SK-N-SH (cell line): Measurements from ENCODE around the gene TTC39C.

Experiments used
- CTCF ChIP-seq: fragments of 200-600 bp; sonication (generic); IDR thresholded peaks from 2 replicates; pipeline ENCODE4 v1.6.1; 2017; ENCODE audit warnings: antibody characterized with exemption, mild to moderate bottlenecking, moderate library complexity
- EP300 ChIP-seq, 2 experiments: IDR thresholded peaks; 2 replicates each; pipeline versions ENCODE4 v1.4.0 to v1.6.1; 2012; ENCODE audit warnings: borderline replicate concordance in 1 of 2, low read depth in 1 of 2, low read length in 1 of 2
- GABPA ChIP-seq: IDR thresholded peaks from 2 replicates; pipeline ENCODE4 v1.4.0; 2012; ENCODE audit warnings: low read depth, mild to moderate bottlenecking

DNA sequence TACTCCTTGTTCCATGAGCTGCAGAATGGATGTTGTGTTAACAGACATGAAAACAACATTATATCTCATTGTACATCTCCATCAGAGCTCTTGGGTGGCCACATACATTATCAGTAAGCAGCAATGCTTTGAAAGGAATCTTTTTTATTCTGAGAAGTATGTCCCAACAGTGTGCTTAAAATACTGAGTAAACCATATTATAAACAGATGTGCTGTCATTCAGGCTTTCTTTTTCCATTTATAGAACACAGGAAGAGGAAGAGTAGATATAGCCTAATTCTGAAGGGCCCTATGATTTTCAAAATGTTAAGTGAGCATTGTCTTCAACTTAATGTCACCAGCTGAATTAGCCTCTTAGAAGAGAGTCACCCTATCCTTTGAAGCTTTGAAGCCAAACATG is 80.0 kb downstream of the TTC39C start:
- no peak for TF ChIP-seq GABPA
- no peak for TF ChIP-seq CTCF
- no peak for TF ChIP-seq EP300 (IDR thresholded peaks at IDR 0.05; ENCODE audit: borderline replicate concordance in 1 of 2, low read depth in 1 of 2, low read length in 1 of 2)
